Measurements from ENCODE around the gene SLC26A1.

The SLC26A1 gene

GRCh38 chr4:1013225-1014073, 20.2 kb upstream of the SLC26A1 start:
- no peak for TF ChIP-seq TAF1 (IDR thresholded peaks at IDR 0.05; ENCODE audit: borderline replicate concordance, insufficient read depth, low read length)
- TF ChIP-seq SIN3A (IDR thresholded peaks at IDR 0.05; ENCODE audit: borderline replicate concordance, insufficient read depth, low read length), result no peak
- TF ChIP-seq, protein P1, sequence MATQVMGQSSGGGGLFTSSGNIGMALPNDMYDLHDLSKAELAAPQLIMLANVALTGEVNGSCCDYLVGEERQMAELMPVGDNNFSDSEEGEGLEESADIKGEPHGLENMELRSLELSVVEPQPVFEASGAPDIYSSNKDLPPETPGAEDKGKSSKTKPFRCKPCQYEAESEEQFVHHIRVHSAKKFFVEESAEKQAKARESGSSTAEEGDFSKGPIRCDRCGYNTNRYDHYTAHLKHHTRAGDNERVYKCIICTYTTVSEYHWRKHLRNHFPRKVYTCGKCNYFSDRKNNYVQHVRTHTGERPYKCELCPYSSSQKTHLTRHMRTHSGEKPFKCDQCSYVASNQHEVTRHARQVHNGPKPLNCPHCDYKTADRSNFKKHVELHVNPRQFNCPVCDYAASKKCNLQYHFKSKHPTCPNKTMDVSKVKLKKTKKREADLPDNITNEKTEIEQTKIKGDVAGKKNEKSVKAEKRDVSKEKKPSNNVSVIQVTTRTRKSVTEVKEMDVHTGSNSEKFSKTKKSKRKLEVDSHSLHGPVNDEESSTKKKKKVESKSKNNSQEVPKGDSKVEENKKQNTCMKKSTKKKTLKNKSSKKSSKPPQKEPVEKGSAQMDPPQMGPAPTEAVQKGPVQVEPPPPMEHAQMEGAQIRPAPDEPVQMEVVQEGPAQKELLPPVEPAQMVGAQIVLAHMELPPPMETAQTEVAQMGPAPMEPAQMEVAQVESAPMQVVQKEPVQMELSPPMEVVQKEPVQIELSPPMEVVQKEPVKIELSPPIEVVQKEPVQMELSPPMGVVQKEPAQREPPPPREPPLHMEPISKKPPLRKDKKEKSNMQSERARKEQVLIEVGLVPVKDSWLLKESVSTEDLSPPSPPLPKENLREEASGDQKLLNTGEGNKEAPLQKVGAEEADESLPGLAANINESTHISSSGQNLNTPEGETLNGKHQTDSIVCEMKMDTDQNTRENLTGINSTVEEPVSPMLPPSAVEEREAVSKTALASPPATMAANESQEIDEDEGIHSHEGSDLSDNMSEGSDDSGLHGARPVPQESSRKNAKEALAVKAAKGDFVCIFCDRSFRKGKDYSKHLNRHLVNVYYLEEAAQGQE (IDR thresholded peaks at IDR 0.05; ENCODE audit: insufficient read depth in 1 of 2, low read depth in 2 of 2, low read length in 2 of 2), result no peak
- TF ChIP-seq POLR2AphosphoS5 (IDR thresholded peaks at IDR 0.05; ENCODE audit: low read depth, low read length), result no peak
- no peak for TF ChIP-seq FOXP2 (optimal IDR thresholded peaks at IDR 0.05; ENCODE audit: borderline replicate concordance, extremely low read depth, extremely low read length, insufficient read depth)

DNA sequence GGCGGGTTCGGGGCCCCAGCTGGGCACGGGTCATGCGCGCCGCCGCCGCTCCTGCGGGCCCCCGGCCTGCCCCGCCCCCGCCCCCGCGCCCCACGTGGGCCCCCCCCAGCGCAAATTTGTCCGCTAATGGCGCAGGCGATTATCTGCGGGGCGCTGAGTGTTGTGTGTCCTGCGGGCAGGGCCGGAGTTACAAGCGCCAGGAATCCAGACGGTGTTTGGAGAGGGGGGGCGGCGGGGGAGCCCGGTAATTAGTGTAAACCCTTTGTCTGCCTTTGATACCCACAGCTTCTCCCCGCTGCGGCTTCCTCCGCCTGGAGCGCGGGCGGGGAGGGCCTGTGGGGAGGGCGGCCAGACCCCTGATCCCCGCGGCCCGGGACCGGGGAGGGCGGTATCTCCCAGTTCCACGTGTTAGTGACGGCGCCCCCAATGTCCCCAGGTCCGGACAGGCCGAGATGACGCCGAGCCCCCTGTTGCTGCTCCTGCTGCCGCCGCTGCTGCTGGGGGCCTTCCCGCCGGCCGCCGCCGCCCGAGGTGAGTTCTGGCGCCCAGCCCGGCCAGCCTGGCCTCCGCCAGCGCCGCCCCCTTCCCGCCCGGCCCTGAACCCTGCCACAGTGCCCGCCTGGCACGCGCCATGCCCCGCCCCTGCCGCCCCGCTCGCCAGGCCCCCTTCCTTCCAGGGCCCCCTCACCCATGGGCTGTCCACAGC, 19.0 kb upstream of the SLC26A1 start:
- TF ChIP-seq, protein P1 (IDR thresholded peaks at IDR 0.05; ENCODE audit: insufficient read depth in 1 of 2, low read depth in 2 of 2, low read length in 2 of 2), result no peak
- TF ChIP-seq SIN3A (IDR thresholded peaks at IDR 0.05; ENCODE audit: borderline replicate concordance, insufficient read depth, low read length), result no peak
- TF ChIP-seq TAF1 (IDR thresholded peaks at IDR 0.05; ENCODE audit: borderline replicate concordance, insufficient read depth, low read length), result no peak
- no peak for TF ChIP-seq FOXP2 (optimal IDR thresholded peaks at IDR 0.05; ENCODE audit: borderline replicate concordance, extremely low read depth, extremely low read length, insufficient read depth)
- no peak for TF ChIP-seq POLR2AphosphoS5 (IDR thresholded peaks at IDR 0.05; ENCODE audit: low read depth, low read length)

GRCh38 chr4:1011666-1012033, 18.4 kb upstream of the SLC26A1 start:
- TF ChIP-seq TAF1 (IDR thresholded peaks at IDR 0.05; ENCODE audit: borderline replicate concordance, insufficient read depth, low read length), result no peak
- no peak for TF ChIP-seq POLR2AphosphoS5 (IDR thresholded peaks at IDR 0.05; ENCODE audit: low read depth, low read length)
- TF ChIP-seq, protein P1 (IDR thresholded peaks at IDR 0.05; ENCODE audit: insufficient read depth in 1 of 2, low read depth in 2 of 2, low read length in 2 of 2), result no peak
- no peak for TF ChIP-seq SIN3A (IDR thresholded peaks at IDR 0.05; ENCODE audit: borderline replicate concordance, insufficient read depth, low read length)
- TF ChIP-seq FOXP2 (optimal IDR thresholded peaks at IDR 0.05; ENCODE audit: borderline replicate concordance, extremely low read depth, extremely low read length, insufficient read depth), result no peak

- no peak for TF ChIP-seq FOXP2 (optimal IDR thresholded peaks at IDR 0.05; ENCODE audit: borderline replicate concordance, extremely low read depth, extremely low read length, insufficient read depth)
- TF ChIP-seq SIN3A (IDR thresholded peaks at IDR 0.05; ENCODE audit: borderline replicate concordance, insufficient read depth, low read length), result no peak
- TF ChIP-seq, protein P1 (IDR thresholded peaks at IDR 0.05; ENCODE audit: insufficient read depth in 1 of 2, low read depth in 2 of 2, low read length in 2 of 2), result no peak
- TF ChIP-seq TAF1 (IDR thresholded peaks at IDR 0.05; ENCODE audit: borderline replicate concordance, insufficient read depth, low read length), result no peak
- no peak for TF ChIP-seq POLR2AphosphoS5 (IDR thresholded peaks at IDR 0.05; ENCODE audit: low read depth, low read length)
Measured at GRCh38 chr4:1011022-1011665, 17.9 kb upstream of the SLC26A1 start, which contains the start of gene FGFRL1. Gene FGFRL1 (plus strand): TSS chr4:1011626. CDS start chr4:1012486, 860 bp downstream.

Measured in PFSK-1 (cell line).